ENCODE measurements around the gene MRPL16.

The MRPL16 gene

DNA sequence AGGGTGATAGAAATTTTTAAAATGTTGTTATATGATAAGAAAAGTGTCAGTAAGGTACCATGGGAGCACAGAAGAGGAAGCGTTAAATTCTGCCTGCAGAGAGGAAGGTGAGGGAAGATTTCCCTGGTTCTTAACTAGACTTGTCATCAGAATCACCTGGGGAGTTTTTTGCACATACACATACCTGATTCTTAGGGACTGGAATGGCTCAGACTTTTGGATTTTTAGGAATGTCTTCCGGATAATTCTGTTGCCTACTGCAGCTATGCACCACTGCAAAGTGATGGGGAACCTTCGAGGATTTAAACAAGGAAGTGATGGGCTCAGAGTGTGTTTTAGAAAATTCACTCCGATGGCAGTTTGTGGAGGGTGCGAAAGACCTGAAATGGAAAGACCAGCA is 33.5 kb downstream of the MRPL16 start:
- no peak overlapping the region for H3K4me3 ChIP-seq (ENCODE audit: low read depth, low read length)
- DNase-seq (ENCODE audit: low read depth) = no peak

DNA sequence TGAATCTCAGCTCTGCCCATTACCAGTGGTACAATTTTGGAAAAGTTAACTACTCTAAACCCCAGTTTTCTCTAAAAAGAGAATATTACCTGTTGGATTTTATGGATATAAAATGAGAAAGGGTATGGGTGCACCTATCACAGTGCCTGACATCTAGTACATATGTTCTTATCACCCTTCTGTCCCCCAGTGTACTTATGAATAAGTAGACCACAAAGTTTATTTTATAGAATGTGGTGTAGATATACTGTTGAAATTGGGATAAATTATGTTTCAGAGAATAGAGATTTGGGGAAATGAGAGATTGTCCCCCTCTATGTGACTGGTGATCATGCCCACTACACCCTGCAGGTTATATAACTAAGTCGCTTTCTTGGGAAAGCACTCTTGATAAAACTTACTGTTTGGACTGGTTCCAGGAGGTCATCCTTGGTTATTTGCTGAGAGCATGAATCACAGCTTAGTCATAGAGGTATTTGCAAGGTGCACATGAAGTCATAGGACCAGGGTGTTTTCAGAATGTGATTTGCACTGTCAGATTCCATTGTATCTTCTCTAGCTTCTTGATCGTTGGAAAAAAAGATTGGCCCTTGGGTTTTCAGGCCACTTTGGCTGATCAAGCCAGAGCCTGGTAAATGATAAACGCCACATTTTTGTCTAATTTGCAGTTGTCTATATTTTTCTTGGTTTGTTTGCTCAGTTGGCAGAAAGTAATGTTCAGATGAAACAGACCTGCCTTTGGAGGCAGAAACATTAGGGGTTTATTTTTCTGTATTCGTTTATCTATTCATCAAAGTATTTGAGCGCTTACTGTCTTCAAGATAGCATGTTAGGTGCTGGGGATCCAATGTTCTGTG is 34.1 kb downstream of the MRPL16 start:
- no peak for DNase-seq (ENCODE audit: low read depth)
- no peak overlapping the region for H3K4me3 ChIP-seq (ENCODE audit: low read depth, low read length)

DNA sequence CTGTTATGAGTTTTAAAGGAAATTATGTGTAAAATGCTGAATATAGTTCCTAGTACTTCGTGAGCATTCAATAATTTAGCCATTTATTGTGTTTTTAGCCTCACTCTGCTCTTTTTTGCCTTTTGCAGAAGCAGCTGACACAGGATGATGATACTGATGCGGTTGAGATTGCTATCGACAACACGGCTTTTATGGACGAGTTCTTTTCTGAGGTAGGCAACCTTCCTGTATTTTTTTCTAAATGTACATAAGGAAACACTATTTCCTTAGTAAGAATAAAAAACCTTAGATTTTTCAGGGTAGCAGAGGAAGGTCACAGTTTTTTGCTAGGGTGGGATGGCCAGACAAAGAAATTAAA is 37.5 kb downstream of the MRPL16 start:
- DNase-seq (ENCODE audit: low read depth) = no peak
- H3K4me3 ChIP-seq (ENCODE audit: low read depth, low read length) = no peak overlapping the region

DNA sequence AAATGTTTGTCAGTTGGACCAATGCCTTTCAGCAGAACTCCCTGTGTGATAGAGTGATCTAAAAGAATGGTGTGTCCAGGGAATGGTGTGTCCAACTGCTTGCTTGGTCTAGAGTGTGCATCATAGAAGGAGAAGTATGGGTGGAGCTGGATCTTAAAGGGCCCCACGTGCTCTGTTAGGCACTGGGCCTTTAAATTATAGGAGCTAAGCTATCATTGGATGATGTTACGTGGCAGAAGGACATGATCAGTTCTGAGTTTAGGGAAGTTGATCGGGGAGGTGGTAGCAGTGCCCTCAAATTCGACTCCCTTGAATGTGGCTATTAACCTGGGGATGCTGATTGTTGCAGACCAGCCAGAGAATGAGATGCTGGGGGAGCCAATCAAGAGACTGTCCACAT is 39.0 kb downstream of the MRPL16 start:
- no peak overlapping the region for H3K4me3 ChIP-seq (ENCODE audit: low read depth, low read length)
- no peak for DNase-seq (ENCODE audit: low read depth)

DNA sequence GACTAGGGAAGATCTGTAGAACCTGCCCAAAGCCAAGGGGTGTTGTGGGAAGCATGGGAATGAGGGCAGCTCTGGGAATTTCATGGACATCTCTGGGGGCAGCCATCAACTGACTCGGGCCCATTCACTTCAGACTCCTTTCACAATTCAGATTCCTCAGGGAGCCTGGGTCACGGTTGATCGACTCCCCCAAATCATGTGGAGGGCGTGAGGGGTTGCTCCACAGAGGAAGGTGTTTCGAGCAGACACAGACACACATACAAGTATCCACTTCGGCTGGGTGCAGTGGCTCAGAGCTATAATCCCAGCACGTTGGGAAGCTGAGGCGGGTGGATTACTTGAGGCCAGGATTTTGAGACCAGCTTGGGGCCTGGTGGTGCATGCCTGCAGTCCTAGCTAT is 39.7 kb downstream of the MRPL16 start:
- DNase-seq (ENCODE audit: low read depth) = no peak
- no peak overlapping the region for H3K4me3 ChIP-seq (ENCODE audit: low read depth, low read length)

DNA sequence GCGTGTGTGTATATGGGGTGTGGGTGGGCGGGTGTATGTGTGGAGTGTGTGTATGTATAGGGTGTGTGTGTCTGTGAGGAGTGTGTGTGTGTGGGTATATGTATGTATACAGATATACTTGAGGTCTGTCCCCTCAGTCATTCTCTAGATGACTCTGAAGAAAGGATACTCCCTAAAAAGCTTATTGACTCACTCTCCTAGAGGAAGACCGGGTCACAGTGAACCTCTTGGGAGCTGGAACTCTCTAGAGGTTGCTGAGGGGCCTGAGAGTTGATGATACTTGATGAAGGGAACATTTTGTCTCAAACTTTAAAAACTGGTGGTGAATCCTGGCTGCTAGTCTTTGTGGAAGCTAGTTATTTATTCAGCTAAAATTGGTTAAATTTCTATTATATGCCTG is 40.3 kb downstream of the MRPL16 start:
- H3K4me3 ChIP-seq (ENCODE audit: low read depth, low read length) = no peak overlapping the region
- no peak for DNase-seq (ENCODE audit: low read depth)

DNA sequence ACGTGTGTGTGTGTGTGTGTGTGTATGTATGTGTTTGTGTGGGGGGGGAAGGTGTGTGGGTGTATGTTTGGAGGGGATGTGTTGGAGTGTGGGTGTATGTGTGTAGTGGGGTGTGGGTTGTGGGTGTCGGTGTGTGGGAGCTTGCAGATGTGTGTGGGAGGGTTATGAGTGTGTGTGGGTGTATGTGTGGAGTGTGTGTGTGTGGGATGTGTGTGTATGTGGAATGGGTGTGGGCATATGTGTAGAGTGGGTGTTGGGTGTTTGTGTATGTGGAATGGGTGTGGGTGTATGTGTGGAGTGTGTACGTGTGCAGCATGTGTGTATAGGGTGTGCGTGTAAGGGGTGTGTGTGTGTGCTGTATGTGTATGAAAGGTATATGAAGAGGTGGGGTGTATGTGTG is 40.8 kb downstream of the MRPL16 start:
- H3K4me3 ChIP-seq (ENCODE audit: low read depth, low read length) = no peak overlapping the region

DNA sequence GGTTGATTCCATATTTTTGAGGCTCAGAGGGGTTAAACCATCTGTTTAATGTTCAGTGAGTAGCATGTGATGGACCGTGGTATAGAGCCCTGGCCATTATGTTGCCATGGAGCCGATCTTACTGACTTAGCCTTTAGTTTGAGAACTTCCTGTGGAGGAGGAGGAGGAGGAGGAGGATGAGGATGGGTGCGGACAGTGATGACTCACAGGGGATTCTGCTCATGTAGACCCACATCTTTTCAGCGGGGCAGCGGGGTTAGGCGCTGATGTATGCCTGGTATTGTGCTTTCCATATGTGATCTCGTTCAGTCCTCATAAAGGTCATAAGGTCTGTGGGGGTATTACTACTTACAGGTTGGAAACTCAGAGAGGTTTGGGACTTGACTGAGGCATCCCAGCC is 41.5 kb downstream of the MRPL16 start:
- no peak overlapping the region for H3K4me3 ChIP-seq (ENCODE audit: low read depth, low read length)
- no peak for DNase-seq (ENCODE audit: low read depth)

More for the DNA sequence above, 40.8 kb downstream of the MRPL16 start:
- no peak for DNase-seq (ENCODE audit: low read depth)

DNA sequence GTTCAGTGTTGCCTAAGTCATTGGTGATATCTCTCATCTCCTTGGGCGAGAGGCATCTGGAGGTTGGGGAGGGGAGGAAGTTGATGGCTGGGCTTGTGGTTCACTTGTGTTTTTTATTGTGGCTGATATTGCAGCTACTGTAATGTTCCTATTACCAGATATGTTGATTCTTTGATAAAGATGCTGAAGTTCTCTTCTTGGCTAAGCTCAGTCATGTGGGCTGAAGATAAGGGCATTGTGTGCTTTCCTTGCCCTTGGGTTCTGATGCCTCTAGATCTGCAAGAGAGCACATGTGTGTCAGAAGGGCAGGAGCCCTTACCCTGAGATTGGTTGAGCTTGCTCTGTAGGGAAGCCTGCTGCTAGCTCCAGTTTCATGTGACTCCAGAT is 43.4 kb downstream of the MRPL16 start:
- no peak for DNase-seq (ENCODE audit: low read depth)
- H3K4me3 ChIP-seq (ENCODE audit: low read depth, low read length) = no peak overlapping the region

DNA sequence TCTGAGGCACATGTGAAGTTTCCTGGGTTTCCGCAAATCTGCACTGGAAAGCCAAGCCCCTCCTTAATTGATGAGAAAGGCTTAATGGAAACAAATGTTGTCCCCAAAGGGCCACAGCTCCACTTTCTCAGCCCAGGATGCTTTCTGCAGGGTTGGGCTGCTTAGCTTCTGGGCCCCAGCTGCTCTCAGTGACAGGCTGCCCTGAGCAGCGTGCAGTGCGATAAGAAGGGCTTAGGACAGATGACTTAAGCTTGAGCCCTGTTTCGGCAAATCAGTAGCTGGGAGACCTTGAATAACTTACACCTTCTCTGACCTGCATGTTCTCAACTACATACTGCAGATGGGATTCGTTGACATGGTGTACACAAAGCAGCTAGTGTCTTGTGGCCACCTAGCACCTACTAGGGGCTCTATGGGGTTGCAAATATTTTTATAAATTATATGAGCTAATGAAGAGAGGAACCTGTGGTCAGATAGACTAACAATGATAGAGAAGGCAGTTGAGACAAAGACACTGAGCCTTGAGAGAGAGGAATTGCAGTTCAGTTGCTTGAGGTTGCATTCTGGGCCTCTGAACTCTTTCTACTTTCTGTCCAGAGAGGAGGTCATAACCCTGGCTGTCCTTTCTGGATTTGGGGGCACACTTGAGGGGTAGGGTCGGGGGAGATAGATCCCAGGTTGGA is 43.9 kb downstream of the MRPL16 start:
- no peak overlapping the region for H3K4me3 ChIP-seq (ENCODE audit: low read depth, low read length)
- DNase-seq (ENCODE audit: low read depth) = no peak

DNA sequence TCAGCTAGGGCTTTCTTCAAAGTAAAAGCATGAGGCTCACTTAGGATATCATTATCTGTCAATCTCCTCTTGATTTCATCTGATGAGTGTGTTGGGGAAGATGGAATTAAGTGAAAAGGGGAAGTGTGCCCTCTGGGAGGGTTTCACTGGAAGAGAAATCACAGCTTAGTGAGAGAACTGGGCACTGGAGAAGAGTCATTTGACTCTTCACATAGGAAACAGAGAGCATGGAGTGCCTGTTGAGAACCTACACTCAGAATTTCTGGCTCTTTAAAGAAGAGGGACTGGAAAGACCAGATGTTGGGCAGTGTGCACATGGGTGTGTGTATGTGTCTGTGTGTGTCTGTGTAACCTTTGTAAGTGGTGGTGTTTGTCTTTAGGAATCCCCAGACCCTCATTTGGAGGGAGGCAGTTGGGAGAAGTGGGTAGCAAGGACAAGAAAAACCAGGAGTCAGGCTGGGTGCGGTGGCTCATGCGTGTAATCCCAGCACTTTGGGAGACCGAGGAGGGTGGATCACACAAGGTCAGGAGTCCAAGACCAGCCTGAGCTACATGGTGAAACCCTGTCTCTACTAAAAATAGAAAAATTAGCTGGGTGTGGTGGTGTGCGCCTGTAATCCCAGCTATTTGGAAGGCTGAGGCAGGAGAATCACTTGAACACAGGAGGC is 45.4 kb downstream of the MRPL16 start:
- no peak for DNase-seq (ENCODE audit: low read depth)
- H3K4me3 ChIP-seq (ENCODE audit: low read depth, low read length) = no peak overlapping the region

DNA sequence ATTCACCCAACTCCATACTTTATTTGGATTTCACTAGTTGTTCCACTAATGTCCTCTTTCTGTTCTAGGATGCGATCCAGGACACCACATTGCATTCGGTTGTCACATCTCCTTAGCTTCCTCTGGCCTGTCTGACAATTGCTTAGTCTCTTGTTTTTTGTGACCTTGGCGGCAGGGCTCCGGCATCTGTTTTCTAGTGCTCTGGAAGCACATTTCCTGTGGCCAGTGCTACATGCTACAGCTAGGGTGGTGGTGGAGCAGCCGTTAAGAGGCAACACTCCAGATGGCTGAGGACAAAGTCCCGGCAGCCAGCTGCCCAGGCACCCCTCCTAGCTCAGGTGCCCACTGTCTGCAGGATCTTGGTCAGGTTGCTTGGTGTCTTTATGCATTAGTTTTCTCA is 48.6 kb downstream of the MRPL16 start:
- H3K4me3 ChIP-seq (ENCODE audit: low read depth, low read length) = no peak overlapping the region

DNA sequence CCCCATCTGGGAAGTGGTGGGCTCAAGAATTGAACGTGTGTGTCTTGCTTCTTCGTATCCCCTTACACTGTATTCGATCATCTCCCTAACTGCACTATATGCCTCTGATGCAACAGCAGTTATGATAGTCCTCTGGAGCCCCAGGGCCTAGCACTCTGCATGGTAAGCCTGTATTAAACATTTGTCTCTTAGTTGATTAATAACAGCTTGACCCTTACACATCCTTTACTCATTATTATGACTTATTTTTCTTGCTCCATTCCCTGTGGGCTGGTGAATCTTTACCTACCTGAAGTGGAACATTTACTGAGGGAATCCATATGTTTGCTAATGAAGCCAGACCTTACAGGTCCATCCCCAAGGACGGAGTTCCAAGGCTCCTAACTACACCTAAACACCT is 49.8 kb downstream of the MRPL16 start:
- DNase-seq (ENCODE audit: low read depth) = no peak
- H3K4me3 ChIP-seq (ENCODE audit: low read depth, low read length) = no peak overlapping the region

More for the DNA sequence above, 48.6 kb downstream of the MRPL16 start:
- no peak for DNase-seq (ENCODE audit: low read depth)

DNA sequence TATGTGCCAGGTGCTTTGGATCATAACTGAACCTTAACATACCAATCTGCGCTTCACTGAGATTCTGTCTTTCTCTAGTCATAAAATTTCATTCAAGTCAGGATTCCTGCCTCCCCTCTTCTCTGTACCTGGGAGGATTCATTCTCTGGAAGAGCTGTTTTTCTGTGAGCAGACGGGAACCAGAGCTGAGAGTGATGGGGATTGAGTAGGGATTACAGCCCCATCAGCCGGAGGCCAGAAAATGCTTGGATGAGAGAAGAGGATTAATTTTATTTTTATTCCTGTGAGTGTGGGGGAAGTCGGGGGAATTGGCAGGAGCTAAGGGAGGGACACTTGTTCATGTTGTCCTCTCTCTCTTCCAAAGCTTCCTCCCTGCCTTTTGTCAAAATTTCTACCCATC is 50.7 kb downstream of the MRPL16 start:
- H3K4me3 ChIP-seq (ENCODE audit: low read depth, low read length) = no peak overlapping the region
- DNase-seq (ENCODE audit: low read depth) = no peak

DNA sequence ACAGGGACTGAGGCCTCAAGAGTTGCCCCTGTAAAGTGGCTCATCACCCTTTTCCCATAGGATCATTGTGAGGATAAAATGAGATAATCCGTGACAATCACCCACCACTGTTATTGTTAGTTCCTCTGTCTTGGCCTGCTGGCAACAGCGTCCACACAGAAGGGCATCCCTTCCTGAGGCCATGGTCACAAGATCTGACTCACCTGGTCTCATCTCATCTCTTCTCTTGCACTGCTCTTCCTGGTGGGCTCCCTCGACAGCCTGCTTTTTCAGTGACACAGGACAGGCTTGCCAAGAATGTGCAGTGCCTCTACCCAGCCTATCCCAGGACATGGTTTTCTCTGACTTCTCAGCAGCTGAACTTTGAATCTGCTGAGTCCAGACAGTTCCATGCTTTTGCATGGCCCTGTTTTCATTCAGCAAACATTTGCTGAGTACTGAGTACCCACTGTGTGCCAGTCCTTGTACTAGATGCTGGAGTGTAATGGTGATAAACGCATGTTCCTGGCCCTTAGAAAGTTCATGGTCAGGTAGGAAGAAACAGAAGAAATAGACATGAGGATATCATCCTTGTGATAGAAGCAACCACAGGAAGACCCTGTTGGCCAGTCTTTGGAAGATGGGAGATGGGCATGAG is 52.1 kb downstream of the MRPL16 start:
- no peak for DNase-seq (ENCODE audit: low read depth)

DNA sequence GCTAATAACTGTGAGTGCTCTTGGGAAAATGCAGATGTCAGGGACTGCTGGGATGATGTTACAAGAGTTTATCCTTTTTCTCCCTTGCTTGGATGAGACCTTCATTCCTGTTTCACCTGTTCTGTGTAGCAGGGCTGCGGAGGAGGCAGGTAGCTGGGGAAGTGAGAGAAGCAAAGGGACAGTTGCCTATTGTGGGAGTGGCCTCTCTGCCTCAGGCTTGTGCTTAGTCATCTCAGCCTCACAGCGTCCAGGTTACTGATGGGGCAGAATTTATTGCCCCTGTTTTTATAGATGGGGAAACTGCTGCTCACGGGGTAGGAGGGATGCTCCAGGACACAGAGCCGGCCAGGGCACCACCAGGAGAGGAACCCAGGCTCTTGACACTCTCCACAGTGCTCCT is 53.7 kb downstream of the MRPL16 start:
- no peak for DNase-seq (ENCODE audit: low read depth)
- H3K4me3 ChIP-seq (ENCODE audit: low read depth, low read length) = no peak overlapping the region

More for the DNA sequence above, 52.1 kb downstream of the MRPL16 start:
- H3K4me3 ChIP-seq (ENCODE audit: low read depth, low read length) = no peak overlapping the region

DNA sequence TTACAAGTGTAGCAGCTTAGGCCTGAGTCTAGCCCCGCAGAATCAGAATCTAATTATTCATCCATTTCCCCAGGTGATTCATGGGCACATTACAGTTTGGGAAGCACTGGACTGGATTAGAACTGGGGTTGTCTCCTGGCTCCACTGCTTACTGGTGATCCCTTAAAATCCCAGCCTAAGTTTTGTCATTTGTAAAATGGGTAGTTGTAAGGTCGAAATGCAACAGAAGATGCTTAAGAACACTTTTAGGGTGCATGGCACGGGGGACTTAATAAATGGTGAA is 54.1 kb downstream of the MRPL16 start:
- no peak overlapping the region for H3K4me3 ChIP-seq (ENCODE audit: low read depth, low read length)
- DNase-seq (ENCODE audit: low read depth) = no peak
